ENCODE results near the gene SCUBE1. TPM values are rescaled to one million over a fixed set of nuclear protein-coding genes. Genes with fewer than 3 reads are reported as not detected.

SCUBE1 gene
- total and polyA plus RNA-seq, 2 donors (not counting 3 experiments of a cell fraction or from before 2014, with no cell fraction given) = 0.07 TPM; not detected in 1

DNA sequence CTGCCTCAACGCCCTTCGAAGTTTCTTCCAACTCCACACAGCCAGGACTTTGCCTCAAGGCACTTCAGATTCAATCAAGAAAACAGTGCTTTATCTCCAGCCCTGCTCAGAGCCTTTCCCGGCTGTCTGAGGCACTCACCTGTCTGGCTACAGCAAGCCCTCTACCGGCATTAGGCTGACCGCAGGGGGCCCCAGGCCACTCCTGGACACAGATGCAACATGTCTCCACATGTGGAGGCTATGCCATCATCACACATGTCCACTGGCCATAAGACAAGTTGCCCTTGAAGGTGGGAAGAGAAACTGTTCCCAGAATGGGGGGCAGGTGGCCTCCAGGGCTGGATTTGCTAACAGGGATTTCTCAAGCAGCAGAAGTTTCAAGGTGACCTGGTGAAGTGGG, 10.0 kb downstream of the SCUBE1 start:
- CTCF ChIA-PET = interaction anchor here (2.5 kb wide), 1 partner anchor 13 kb away, joined by 11 read pairs; no protein-coding TSS in a partner anchor

DNA sequence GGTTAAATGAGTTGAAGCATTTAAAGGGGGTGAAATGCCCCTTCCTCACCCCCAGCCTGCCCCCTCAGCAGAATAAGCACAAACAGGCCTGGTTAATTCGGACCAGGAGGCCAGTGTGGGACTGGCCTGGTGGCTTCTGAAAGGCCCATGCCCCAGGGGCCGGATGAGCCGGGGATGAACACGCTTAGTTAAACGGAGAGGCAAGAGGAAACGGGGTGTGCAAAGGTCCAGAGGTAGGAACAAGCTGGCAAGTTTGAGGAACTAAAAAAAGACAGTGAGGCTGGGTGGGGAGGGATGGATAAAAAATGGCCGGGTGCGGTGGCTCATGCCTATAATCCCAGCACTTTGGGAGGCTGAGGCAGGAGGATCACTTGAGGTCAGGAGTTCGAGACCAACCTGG, 11.5 kb downstream of the SCUBE1 start:
- no TSS peak for BruUV-seq (replicated peaks)
- CTCF ChIA-PET = interaction anchor here (1.6 to 2.5 kb wide), 2 partner anchors 14 to 23 kb away, joined by 5 to 11 read pairs; no protein-coding TSS in a partner anchor
- H3K4me1 ChIP-seq (ENCODE audit: control insufficient read depth, extremely low read depth, insufficient read depth, low read length) = no peaks in the 10 kb centered on the region
- DNase-seq (ENCODE audit: low read depth, low spot score) = no peak
- no peak overlapping the region for H2AFZ ChIP-seq (ENCODE audit: low read depth, low read length)
- no peak overlapping the region for H3K9ac ChIP-seq (replicated peaks; ENCODE audit: extremely low read depth, insufficient read depth, low read length)
- H3K79me2 ChIP-seq (ENCODE audit: control insufficient read depth, insufficient read depth, low read length) = no peaks in the 10 kb centered on the region
- intact Hi-C loops (cut with micrococcal nuclease) (no loop called here), dilution Hi-C loops (cut with MboI; ENCODE audit: extremely low pct_ligation_motif_present, low sequenced_read_pairs) (no loop called here)
- no peaks in the 10 kb centered on the region for H4K20me1 ChIP-seq (replicated peaks; ENCODE audit: control insufficient read depth, extremely low read depth, insufficient read depth, low read length)
- no peak overlapping the region for H3K4me2 ChIP-seq (ENCODE audit: insufficient read depth, low read length)
- H3K4me3 ChIP-seq (replicated peaks in 1 of 3; ENCODE audit: insufficient read depth in 1 of 3, low read depth in 1 of 3, low read length in 3 of 3) = no peak overlapping the region
- H3K27me3 ChIP-seq (ENCODE audit: control insufficient read depth in 2 of 2, insufficient read depth in 2 of 2, low read length in 2 of 2) = no peaks in the 10 kb centered on the region
- TF ChIP-seq FOS (IDR thresholded peaks at IDR 0.05; ENCODE audit: borderline replicate concordance, insufficient read depth, low read length) (no peak), MYC (IDR thresholded peaks at IDR 0.05; ENCODE audit: low read depth, low read length) (no peak), EZH2 (IDR thresholded peaks at IDR 0.05; ENCODE audit: borderline replicate concordance, low read depth, low read length, severe bottlenecking) (no peak), POLR2AphosphoS5 (IDR thresholded peaks at IDR 0.05; ENCODE audit: insufficient read depth, low read depth, low read length) (no peak), POLR2A (IDR thresholded peaks at IDR 0.05; ENCODE audit: low read depth, low read length) (no peak), GATA2 (IDR thresholded peaks at IDR 0.05; ENCODE audit: insufficient read depth, insufficient read length, low read depth, low read length) (no peak), MAX (IDR thresholded peaks at IDR 0.05; ENCODE audit: insufficient read depth, insufficient read length) (no peak), JUN (IDR thresholded peaks at IDR 0.05; ENCODE audit: borderline replicate concordance, insufficient read depth, insufficient read length, low read depth) (no peak)
- TF ChIP-seq, protein P1, sequence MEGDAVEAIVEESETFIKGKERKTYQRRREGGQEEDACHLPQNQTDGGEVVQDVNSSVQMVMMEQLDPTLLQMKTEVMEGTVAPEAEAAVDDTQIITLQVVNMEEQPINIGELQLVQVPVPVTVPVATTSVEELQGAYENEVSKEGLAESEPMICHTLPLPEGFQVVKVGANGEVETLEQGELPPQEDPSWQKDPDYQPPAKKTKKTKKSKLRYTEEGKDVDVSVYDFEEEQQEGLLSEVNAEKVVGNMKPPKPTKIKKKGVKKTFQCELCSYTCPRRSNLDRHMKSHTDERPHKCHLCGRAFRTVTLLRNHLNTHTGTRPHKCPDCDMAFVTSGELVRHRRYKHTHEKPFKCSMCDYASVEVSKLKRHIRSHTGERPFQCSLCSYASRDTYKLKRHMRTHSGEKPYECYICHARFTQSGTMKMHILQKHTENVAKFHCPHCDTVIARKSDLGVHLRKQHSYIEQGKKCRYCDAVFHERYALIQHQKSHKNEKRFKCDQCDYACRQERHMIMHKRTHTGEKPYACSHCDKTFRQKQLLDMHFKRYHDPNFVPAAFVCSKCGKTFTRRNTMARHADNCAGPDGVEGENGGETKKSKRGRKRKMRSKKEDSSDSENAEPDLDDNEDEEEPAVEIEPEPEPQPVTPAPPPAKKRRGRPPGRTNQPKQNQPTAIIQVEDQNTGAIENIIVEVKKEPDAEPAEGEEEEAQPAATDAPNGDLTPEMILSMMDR (IDR thresholded peaks at IDR 0.05; ENCODE audit: extremely low read depth in 1 of 2, insufficient read depth in 1 of 2, low read depth in 1 of 2, low read length in 2 of 2) = no peak
- H3K9me3 ChIP-seq (replicated peaks; ENCODE audit: control insufficient read depth, insufficient read depth, low read length) = no peaks in the 10 kb centered on the region
- no peak for FAIRE-seq
- POLR2A ChIA-PET = no interaction called here
- no peaks in the 10 kb centered on the region for H3K9me1 ChIP-seq (replicated peaks; ENCODE audit: control insufficient read depth, extremely low read depth, insufficient read depth, low read length)
- H3K36me3 ChIP-seq (ENCODE audit: control insufficient read depth in 2 of 2, extremely low read depth in 1 of 2, insufficient read depth in 2 of 2, low read length in 2 of 2) = no peaks in the 10 kb centered on the region
- no peak overlapping the region for H3K27ac ChIP-seq (ENCODE audit: insufficient read depth, low read depth, low read length)

More for the DNA sequence above, 10.0 kb downstream of the SCUBE1 start:
- Histone ChIP-seq H3K27me3 (ENCODE audit: control insufficient read depth in 2 of 2, insufficient read depth in 2 of 2, low read length in 2 of 2) (no peaks in the 10 kb centered on the region), H3K9ac (replicated peaks; ENCODE audit: extremely low read depth, insufficient read depth, low read length) (no peak overlapping the region), H3K4me3 (replicated peaks in 1 of 3; ENCODE audit: insufficient read depth in 1 of 3, low read depth in 1 of 3, low read length in 3 of 3) (no peak overlapping the region), H4K20me1 (replicated peaks; ENCODE audit: control insufficient read depth, extremely low read depth, insufficient read depth, low read length) (no peaks in the 10 kb centered on the region), H3K4me1 (ENCODE audit: control insufficient read depth, extremely low read depth, insufficient read depth, low read length) (no peaks in the 10 kb centered on the region), H3K9me1 (replicated peaks; ENCODE audit: control insufficient read depth, extremely low read depth, insufficient read depth, low read length) (no peaks in the 10 kb centered on the region), H3K9me3 (replicated peaks; ENCODE audit: control insufficient read depth, insufficient read depth, low read length) (no peaks in the 10 kb centered on the region), H3K36me3 (ENCODE audit: control insufficient read depth in 2 of 2, extremely low read depth in 1 of 2, insufficient read depth in 2 of 2, low read length in 2 of 2) (no peaks in the 10 kb centered on the region), H2AFZ (ENCODE audit: low read depth, low read length) (no peak overlapping the region), H3K4me2 (ENCODE audit: insufficient read depth, low read length) (no peak overlapping the region), H3K79me2 (ENCODE audit: control insufficient read depth, insufficient read depth, low read length) (no peaks in the 10 kb centered on the region), H3K27ac (ENCODE audit: insufficient read depth, low read depth, low read length) (no peak overlapping the region)
- DNase-seq (ENCODE audit: low read depth, low spot score) (no peak), FAIRE-seq (no peak)
- no TSS peak for BruUV-seq (replicated peaks)
- dilution Hi-C loops (cut with MboI; ENCODE audit: extremely low pct_ligation_motif_present, low sequenced_read_pairs) (no loop called here), intact Hi-C loops (cut with micrococcal nuclease) (no loop called here)
- POLR2A ChIA-PET = no interaction called here
- TF ChIP-seq EZH2 (IDR thresholded peaks at IDR 0.05; ENCODE audit: borderline replicate concordance, low read depth, low read length, severe bottlenecking) = no peak
- TF ChIP-seq MYC (IDR thresholded peaks at IDR 0.05; ENCODE audit: low read depth, low read length) = no peak

Measured in endothelial cell of umbilical vein (primary cell).